CD4-positive, alpha-beta memory T cell (primary cell): Measurements from ENCODE around the gene BRD8. TPM values are rescaled to one million over a fixed set of nuclear protein-coding genes. Genes with fewer than 3 reads are reported as not detected.
A peak's percentile ranks its signal among the peaks of the same experiment; 100 is the strongest.

Experiments used
- CTCF ChIA-PET: fragments of 350-600 bp; sonication (Branson Sonifier 250); formaldehyde crosslinking; loops from one replicate; lab custom pipeline; 2021; ENCODE audit warnings: inconsistent platforms; ENCODE audit not compliant: partially characterized antibody; lab: Charles Lee
- POLR2A ChIA-PET: fragments of 350-600 bp; sonication (Branson Sonifier 250); formaldehyde crosslinking; loops from one replicate; lab custom pipeline; 2021; ENCODE audit not compliant: partially characterized antibody; lab: Charles Lee
- DNase-seq, 5 donors: peaks; one replicate each; pipeline versions ENCODE4 v3.0.0 to v3.0.0-alpha.2; 2020 to 2022; ENCODE audit warnings: mixed read lengths in 1 of 5
- H3K27ac ChIP-seq: one replicate; pipeline ENCODE4 v1.7.0; 2013; ENCODE audit warnings: low read depth, low read length
- H3K27me3 ChIP-seq: 2 replicates; pipeline ENCODE4 v1.7.0; 2013; ENCODE audit warnings: mild to moderate bottlenecking, low read length, moderate library complexity; ENCODE audit not compliant: insufficient read depth
- H3K36me3 ChIP-seq: 2 replicates; pipeline ENCODE4 v1.7.0; 2013; ENCODE audit warnings: mild to moderate bottlenecking, low read length, moderate library complexity; ENCODE audit not compliant: insufficient read depth
- H3K4me1 ChIP-seq: 2 replicates; pipeline ENCODE4 v1.7.0; 2013; ENCODE audit warnings: mild to moderate bottlenecking, low read length, moderate library complexity; ENCODE audit not compliant: insufficient read depth
- H3K4me3 ChIP-seq, 2 donors: one replicate each; pipeline ENCODE4 v1.7.0; 2013; ENCODE audit warnings: low read length in 2 of 2, mild to moderate bottlenecking in 1 of 2
- H3K9me3 ChIP-seq, 2 donors: one replicate each; pipeline ENCODE4 v1.7.0; 2013; ENCODE audit warnings: low read length in 2 of 2, control low read depth in 1 of 2; ENCODE audit not compliant: control insufficient read depth in 1 of 2
- H3K27ac Mint-ChIP-seq, 7 donors: one replicate each; pipeline ENCODE4 v1.8.0; 2020 to 2021; ENCODE audit warnings: mixed read lengths in 7 of 7, mild to moderate bottlenecking in 6 of 7, inconsistent platforms in 3 of 7, moderate library complexity in 3 of 7
- H3K27me3 Mint-ChIP-seq, 2 donors: one replicate each; pipeline ENCODE4 v1.8.0; 2020 to 2021; ENCODE audit warnings: mixed read lengths in 2 of 2
- H3K36me3 Mint-ChIP-seq, 2 donors: one replicate each; pipeline ENCODE4 v1.8.0; 2020 to 2021; ENCODE audit warnings: mixed read lengths in 2 of 2, inconsistent platforms in 1 of 2, mild to moderate bottlenecking in 1 of 2
- H3K4me1 Mint-ChIP-seq, 4 donors: one replicate each; pipeline ENCODE4 v1.8.0; 2020 to 2021; ENCODE audit warnings: mixed read lengths in 4 of 4, mild to moderate bottlenecking in 1 of 4
- H3K4me3 Mint-ChIP-seq, 8 donors: one replicate each; pipeline ENCODE4 v1.8.0; 2020 to 2021; ENCODE audit warnings: mixed read lengths in 8 of 8, mild to moderate bottlenecking in 7 of 8, moderate library complexity in 6 of 8, inconsistent platforms in 3 of 8
- H3K9me3 Mint-ChIP-seq, 8 donors: one replicate each; pipeline ENCODE4 v1.8.0; 2020 to 2021; ENCODE audit warnings: mixed read lengths in 8 of 8, mild to moderate bottlenecking in 5 of 8, inconsistent platforms in 3 of 8, moderate library complexity in 1 of 8
- intact Hi-C: fragments of 100-400 bp; cut with micrococcal nuclease; formaldehyde crosslinking; loops from one replicate; pipeline ENCODE4 v1.15.1; 2023
- polyA plus RNA-seq, 2 donors: library from polyadenylated mRNA; unstranded; fragments of 300-500 nt; fragmentation: Illumina TruSeq; gene quantifications; one replicate each; pipeline ENCODE4 v1.2.3, GENCODE V29; 2021
- total RNA-seq, 2 experiments: library from RNA; stranded (reverse); gene quantifications; one replicate each; pipeline ENCODE4 v1.2.3, GENCODE V29; 2021

BRD8 gene
- total and polyA plus RNA-seq, 4 experiments from 2014 or later = 18.4 to 97.3 (median 61.0) TPM

DNA sequence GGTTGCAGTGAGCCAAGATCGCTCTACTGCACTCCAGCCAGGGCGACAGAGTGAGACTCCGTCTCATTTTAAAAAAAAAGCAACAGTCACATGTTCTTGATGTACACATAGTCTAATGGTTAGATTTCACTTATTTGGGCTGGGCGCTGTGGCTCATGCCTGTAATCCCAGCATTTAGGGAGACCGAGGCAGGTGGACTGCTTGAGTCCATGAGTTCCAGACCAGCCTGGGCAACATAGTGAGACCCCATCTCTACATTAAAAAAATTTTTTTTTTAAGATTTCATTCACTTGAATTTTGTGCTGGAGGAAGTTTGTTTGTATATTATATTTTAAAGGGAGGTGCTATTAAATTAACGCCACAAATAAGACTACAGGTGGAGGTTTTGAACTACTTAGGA lies 72.7 kb downstream of the BRD8 start:
- H3K27me3 Mint-ChIP-seq = peaks cover 5 to 7% of the 10 kb centered on the region in 2 donors
- Histone ChIP-seq H3K36me3 (no peaks in the 10 kb centered on the region), H3K27ac (no peak overlapping the region), H3K27me3 (no peaks in the 10 kb centered on the region), H3K9me3 (no peaks in the 10 kb centered on the region), H3K4me1 (no peaks in the 10 kb centered on the region), H3K4me3 (no peak overlapping the region)
- DNase-seq = no peak
- no peak overlapping the region for H3K4me3 Mint-ChIP-seq
- no peak overlapping the region for H3K27ac Mint-ChIP-seq
- H3K36me3 Mint-ChIP-seq = no peaks in the 10 kb centered on the region
- POLR2A ChIA-PET = no interaction called here
- no peaks in the 10 kb centered on the region for H3K9me3 Mint-ChIP-seq
- H3K4me1 Mint-ChIP-seq = peaks cover 0 to 2% (median 0%) of the 10 kb centered on the region in 4 donors
- intact Hi-C loops = no loop called here
- CTCF ChIA-PET = no interaction called here

DNA sequence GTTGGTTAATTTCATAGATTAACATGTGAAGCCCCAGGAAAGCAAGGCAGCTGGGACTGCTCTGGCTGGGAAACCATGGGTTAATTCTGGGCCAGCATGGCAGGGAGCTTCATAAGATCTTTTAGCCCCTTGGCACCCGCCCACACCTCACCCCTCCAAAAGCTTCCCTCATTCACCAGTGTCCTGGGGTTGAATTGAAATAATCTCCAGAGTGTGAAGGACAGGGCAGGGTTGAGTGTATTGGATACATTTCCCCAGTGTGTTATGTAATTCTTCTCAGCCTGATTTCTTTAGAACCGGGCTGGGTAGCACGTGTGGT lies 75.2 kb downstream of the BRD8 start:
- intact Hi-C loops = no loop called here
- Histone ChIP-seq H3K9me3 (no peaks in the 10 kb centered on the region), H3K27ac (no peak overlapping the region), H3K36me3 (no peaks in the 10 kb centered on the region), H3K4me3 (no peak overlapping the region), H3K4me1 (no peaks in the 10 kb centered on the region), H3K27me3 (no peaks in the 10 kb centered on the region)
- CTCF ChIA-PET = no interaction called here
- Mint-ChIP-seq H3K27ac (no peak overlapping the region), H3K36me3 (no peaks in the 10 kb centered on the region), H3K4me3 (no peak overlapping the region), H3K9me3 (no peaks in the 10 kb centered on the region), H3K4me1 (no peaks in the 10 kb centered on the region), H3K27me3 (peaks cover 11 to 14% of the 10 kb centered on the region in 2 donors)
- DNase-seq = no peak
- POLR2A ChIA-PET = no interaction called here

DNA sequence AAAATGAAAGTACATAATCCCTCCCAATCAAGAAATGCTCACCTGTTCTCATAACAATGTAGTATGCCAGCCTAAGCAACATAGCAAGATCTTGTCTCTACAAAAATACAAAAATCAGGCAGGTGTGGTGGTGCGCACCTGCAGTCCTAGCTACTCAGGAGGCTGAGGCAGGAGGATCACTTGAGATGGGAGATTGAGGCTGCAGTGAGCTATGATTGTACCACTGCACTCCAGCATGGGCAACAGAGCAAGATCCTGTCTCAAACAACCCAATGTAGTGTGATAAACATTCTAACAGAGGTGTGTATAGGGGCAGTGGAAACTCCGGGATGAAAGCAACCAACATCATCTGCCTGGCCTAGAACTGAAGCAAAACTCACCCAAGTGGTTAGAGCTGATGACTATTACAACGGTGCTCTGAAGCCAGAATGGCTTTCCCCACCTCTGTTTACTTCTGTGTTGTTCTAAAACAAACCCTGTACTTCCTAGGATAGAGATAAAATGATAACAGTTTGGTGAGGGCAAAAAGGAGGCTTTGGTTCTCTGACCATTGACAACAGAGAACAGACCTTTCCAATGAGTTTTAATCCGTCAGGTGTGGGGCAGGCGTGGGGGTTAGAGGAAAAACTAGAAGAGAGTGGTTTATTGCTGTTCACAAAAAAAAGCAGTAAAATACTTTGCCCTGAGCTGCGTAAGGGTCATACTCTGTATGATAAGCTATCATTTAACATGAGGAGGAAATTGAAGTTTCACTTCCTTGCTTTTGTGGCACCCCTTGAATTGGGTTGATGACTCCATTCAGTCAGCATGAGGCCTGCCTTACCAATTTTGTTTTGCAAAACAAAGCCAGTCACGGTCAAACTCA lies 75.7 kb downstream of the BRD8 start:
- Mint-ChIP-seq H3K27ac (no peak overlapping the region), H3K4me1 (no peaks in the 10 kb centered on the region), H3K27me3 (peaks cover 11 to 14% of the 10 kb centered on the region in 2 donors), H3K9me3 (no peaks in the 10 kb centered on the region), H3K36me3 (no peaks in the 10 kb centered on the region), H3K4me3 (no peak overlapping the region)
- Histone ChIP-seq H3K27me3 (no peaks in the 10 kb centered on the region), H3K27ac (no peak overlapping the region), H3K4me3 (no peak overlapping the region), H3K4me1 (no peaks in the 10 kb centered on the region), H3K9me3 (no peaks in the 10 kb centered on the region), H3K36me3 (no peaks in the 10 kb centered on the region)
- ChIA-PET POLR2A (no interaction called here), CTCF (no interaction called here)
- intact Hi-C loops = no loop called here
- no peak for DNase-seq

DNA sequence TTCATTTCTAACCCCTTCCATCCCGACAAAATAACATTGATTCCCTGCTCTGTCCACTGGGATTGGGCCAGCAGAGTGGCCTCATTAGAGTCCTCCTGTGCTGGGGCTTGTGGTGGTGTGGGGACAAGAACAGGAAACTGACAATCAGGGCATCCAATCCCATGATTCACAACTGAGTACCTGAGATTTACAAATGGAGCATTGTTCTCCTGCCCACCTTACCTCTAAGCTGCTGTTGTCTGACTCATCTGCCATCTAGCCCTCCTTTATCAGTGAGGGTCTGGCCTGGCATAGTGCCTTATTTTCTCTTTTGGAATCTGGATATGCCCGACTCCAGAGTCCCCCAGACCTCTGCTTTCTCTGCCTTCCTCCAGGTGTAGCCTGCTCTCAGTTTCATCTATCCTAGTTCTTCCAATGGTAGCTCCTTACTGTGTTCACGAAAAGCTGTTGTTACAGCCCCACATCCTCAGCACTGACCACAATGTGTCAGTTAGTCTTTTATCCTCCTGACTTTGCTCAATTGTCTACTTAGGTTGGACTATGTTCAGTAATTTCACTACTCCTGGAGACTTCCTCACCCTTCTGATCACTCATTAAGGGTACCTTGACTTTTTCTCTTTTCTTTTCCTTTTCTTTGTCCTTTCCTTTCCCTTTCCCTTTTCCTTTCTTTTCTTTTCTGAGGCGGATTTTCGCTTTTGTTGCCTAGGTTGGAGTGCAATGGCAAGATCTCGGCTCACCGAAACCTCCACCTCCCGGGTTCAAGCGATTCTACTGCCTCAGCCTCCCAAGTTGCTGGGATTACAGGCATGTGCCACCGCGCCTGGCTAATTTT lies 81.2 kb downstream of the BRD8 start:
- Mint-ChIP-seq H3K27ac (peak overlapping the region in 1 of 7 donors; percentile 74), H3K4me3 (no peak overlapping the region), H3K9me3 (no peaks in the 10 kb centered on the region), H3K36me3 (no peaks in the 10 kb centered on the region), H3K4me1 (peaks cover 6 to 9% (median 7%) of the 10 kb centered on the region in 4 donors), H3K27me3 (peaks cover 10% of the 10 kb centered on the region in 2 donors)
- ChIA-PET POLR2A (no interaction called here), CTCF (interaction anchor here (1.2 kb wide), 1 partner anchor 17 kb away, joined by 3 read pairs; no protein-coding TSS in a partner anchor)
- no peak for DNase-seq
- Histone ChIP-seq H3K36me3 (no peaks in the 10 kb centered on the region), H3K27me3 (no peaks in the 10 kb centered on the region), H3K9me3 (no peaks in the 10 kb centered on the region), H3K27ac (no peak overlapping the region), H3K4me3 (no peak overlapping the region), H3K4me1 (no peaks in the 10 kb centered on the region)
- intact Hi-C loops = no loop called here

DNA sequence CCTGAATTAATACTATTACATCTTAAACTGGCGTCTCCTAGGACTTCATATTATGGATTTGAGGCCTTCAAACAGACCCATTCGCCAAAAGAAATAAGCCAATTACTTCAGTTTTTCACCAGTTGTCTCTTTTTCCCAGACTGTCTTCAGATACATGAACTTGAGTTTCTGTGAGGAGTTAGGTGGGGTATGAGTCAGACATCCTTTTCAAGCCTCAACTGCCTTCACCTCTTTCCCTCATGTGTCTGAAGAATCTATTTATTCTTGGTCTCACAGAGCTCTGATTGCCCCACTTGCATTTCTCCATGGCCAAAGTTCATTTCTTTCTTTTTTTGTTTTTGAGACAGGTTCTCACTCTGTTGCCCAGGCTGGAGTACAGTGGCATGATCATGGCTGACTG lies 82.1 kb downstream of the BRD8 start:
- Mint-ChIP-seq H3K9me3 (no peaks in the 10 kb centered on the region), H3K27me3 (peaks cover 10% of the 10 kb centered on the region in 2 donors), H3K4me3 (no peak overlapping the region), H3K4me1 (peaks cover 6 to 9% (median 7%) of the 10 kb centered on the region in 4 donors), H3K27ac (peak overlapping the region in 1 of 7 donors; percentile 11), H3K36me3 (no peaks in the 10 kb centered on the region)
- Histone ChIP-seq H3K9me3 (no peaks in the 10 kb centered on the region), H3K4me3 (no peak overlapping the region), H3K4me1 (no peaks in the 10 kb centered on the region), H3K36me3 (no peaks in the 10 kb centered on the region), H3K27me3 (no peaks in the 10 kb centered on the region), H3K27ac (no peak overlapping the region)
- CTCF ChIA-PET = interaction anchor here (1.2 kb wide), 1 partner anchor 17 kb away, joined by 3 read pairs; no protein-coding TSS in a partner anchor
- intact Hi-C loops = no loop called here
- POLR2A ChIA-PET = no interaction called here
- DNase-seq = no peak

DNA sequence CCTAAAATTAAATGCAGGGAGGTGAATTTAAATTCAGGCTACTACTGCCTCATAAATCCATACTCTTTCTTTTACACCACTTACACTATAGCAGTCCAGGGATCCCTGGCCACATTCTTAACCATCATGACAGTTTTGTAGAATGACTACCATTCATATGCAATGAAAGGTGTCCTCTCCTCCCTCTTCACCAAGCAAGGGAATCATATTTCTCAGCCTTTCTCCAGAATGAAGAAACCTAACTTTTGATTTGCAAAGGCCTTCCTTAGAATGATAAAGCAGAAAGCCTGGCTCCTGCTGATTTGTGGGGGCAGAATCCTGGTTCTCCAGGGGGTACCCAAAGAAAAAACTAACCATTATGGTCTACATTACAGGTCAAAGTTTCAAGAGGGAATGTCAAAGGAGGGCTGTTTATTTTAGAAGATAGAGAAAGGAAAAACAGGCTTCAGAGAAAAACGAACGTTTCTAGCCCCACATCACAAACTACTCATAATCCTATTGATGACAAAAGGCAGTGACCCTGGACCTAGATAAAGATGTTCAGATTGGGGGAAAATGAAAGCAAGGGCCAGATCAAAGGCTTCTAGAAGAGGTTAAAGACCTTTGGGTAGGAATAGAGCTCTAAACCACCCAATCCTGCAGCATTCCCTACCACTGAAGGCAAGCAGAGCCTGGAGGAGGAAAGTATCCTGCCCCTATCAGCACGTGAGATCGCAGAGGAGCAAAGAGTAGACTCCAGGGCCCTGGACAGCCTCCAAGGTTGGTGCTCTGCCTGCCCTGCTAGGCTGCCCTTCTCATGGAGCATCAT lies 83.1 kb downstream of the BRD8 start:
- H3K4me1 Mint-ChIP-seq = peaks cover 6 to 9% (median 7%) of the 10 kb centered on the region in 4 donors
- H3K4me3 Mint-ChIP-seq = no peak overlapping the region
- H3K36me3 ChIP-seq = no peaks in the 10 kb centered on the region
- no peak overlapping the region for H3K4me3 ChIP-seq
- no peaks in the 10 kb centered on the region for H3K9me3 ChIP-seq
- H3K9me3 Mint-ChIP-seq = no peaks in the 10 kb centered on the region
- POLR2A ChIA-PET = no interaction called here
- peaks cover 7 to 12% of the 10 kb centered on the region in 2 donors for H3K27me3 Mint-ChIP-seq
- H3K4me1 ChIP-seq = no peaks in the 10 kb centered on the region
- H3K27ac ChIP-seq = no peak overlapping the region
- intact Hi-C loops = no loop called here
- CTCF ChIA-PET = interaction anchor here (0.7 kb wide), 1 partner anchor 1596 kb away, joined by 3 read pairs; no protein-coding TSS in a partner anchor
- no peaks in the 10 kb centered on the region for H3K36me3 Mint-ChIP-seq
- H3K27ac Mint-ChIP-seq = peak overlapping the region in 1 of 7 donors; percentile 13
- no peaks in the 10 kb centered on the region for H3K27me3 ChIP-seq
- no peak for DNase-seq
